T-helper 1 cell treated with Interleukin-12 subunit alpha and Interleukin-12 subunit beta and Interleukin-4 antibody, amounts not matched to agents 30 ng/mL and 1 ng/mL, for 36 hours (primary cell): ENCODE results near the gene CCR5. TPM values are rescaled to one million over a fixed set of nuclear protein-coding genes. Genes with fewer than 3 reads are reported as not detected.
"Not testable (repeated sequence)": the region's sequence is repeated elsewhere in the genome, so short reads cannot be mapped to it uniquely, and the experiment has no call there.

ENCODE experiments used
- intact Hi-C: fragments of 100-400 bp; cut with micrococcal nuclease; formaldehyde crosslinking; loops from one replicate; pipeline ENCODE4 v1.15.1; 2024
- total RNA-seq: library from RNA; stranded (reverse); gene quantifications from 2 replicates; pipeline ENCODE4 v1.2.3, GENCODE V29; 2022

Gene CCR5
- total RNA-seq, result 54.3 and 60.8 TPM in 2 replicates

GRCh38 chr3:46370839-46371518 is at the start of gene CCR5:
TSS of gene CCR5 (plus strand) at chr3:46370946. CDS start at chr3:46372903, 1,957 bp downstream.
- intact Hi-C loops, result loop anchor here (1.0 to 5.0 kb wide), 11 partner anchors 21 to 679 kb away; partner anchors contain the start of genes CCR1, CCR5AS, CCRL2 and FYCO1

GRCh38 chr3:46321461-46322104 is 49.2 kb upstream of the CCR5 start:
- intact Hi-C loops, result no loop called here

GRCh38 chr3:46324036-46324435 is 46.7 kb upstream of the CCR5 start:
- intact Hi-C loops, result no loop called here

DNA sequence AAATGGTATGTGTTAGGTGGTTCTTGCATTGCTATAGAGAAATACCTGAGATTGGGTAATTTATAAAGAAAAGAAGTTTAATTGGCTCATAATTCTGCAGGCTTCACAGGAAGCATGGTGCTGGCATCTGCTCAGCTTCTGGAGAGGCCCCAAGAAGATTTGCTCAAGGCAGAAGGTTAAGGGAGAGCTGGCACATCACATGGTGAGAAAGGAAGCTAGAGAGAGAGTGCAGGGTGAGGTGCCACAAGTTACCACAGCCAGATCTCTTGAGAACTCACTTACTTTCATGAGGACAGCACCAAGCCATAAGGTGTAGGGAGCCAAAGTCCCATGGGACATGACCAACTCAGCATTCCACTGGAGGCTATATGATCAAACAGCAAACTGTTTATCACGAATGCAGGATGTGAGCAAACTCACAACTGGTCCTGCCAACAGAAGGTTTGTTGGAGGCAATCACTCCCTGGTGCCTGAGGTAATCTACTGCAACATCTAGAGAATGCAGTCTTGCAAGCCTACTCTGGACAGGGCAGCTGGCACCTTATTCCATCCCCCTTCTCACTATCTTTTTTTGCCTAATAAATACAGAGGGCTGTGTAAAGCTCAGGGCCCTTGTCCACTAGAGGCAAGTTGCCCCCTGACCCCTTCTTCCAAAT is 45.0 kb upstream of the CCR5 start:
- intact Hi-C loops, result no loop called here

DNA sequence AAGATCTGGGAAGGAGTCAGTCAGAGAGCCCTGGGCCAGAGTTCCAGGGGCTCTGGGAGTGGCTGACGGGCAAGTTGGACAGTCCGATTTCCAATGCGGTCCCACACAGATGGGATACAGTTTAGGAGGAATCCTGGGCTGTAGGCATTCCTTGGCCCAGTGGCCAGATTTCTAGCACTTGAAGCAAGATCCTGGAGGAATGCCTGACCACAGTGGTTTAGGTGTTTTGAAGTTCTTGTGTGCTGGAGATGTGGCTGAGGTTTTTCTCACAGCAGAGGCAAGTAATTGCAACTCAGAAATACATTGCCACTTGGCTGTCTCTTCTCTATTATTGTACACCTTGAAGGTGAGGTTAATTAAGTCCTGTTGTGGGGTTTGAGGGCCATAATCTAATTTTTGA is 40.1 kb upstream of the CCR5 start:
- intact Hi-C loops, result not testable (repeated sequence)

DNA sequence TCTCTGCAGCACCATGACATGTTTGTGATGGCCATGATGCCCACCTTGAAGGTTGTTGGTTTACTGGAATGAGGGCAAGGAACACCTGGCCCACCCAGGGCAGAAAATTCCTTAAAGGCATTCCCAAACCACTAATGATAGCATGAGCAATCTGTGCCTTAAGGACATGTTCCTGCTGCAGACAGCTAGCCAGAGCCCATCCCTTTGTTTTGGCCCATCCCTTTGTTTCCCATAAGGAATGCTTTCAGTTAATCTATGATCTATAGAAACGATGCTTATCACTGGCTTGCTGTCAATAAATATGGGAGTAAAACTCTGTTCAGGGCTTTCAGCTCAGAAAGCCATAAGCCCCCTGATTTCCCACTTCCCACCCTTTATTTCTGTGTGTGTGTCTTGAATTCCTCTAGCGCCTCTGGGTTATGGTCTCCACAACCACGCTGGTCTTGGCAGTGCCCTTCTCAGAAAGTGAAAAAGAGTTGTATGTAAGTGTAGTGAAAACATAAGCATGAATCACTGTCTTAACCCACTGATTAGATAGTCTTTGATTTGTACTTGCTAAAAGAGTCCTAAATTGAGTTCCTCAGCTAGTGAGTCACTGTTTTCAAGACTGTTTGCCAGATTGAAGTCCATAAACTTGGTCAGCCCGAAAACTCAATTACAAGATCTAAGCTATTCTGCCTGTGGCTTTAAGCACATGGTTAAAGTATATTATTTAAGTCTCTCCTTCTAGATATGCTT is 35.8 kb upstream of the CCR5 start:
- intact Hi-C loops, result loop anchor here (1.0 kb wide), 1 partner anchor 14 kb away; no protein-coding TSS in a partner anchor

DNA sequence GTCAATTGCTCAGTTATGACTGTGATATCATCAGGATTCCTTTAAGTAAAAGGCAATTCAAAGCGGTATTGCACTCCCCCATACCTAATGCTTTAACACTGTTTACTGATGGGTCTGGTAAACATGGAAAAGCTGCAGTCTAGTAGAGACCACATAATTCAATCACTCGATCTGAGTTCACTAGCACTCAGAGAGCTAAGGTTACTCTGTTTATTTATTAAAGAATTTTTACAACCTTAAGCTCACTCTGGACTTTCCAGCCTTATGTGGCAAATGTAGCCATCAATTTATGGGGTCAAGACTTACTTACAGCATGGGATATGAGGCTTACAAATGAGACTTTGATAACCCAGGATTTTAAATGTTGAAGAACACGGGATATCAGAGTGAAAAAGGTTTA is 35.2 kb upstream of the CCR5 start:
- intact Hi-C loops, result loop anchor here (1.0 kb wide), 1 partner anchor 14 kb away; no protein-coding TSS in a partner anchor

DNA sequence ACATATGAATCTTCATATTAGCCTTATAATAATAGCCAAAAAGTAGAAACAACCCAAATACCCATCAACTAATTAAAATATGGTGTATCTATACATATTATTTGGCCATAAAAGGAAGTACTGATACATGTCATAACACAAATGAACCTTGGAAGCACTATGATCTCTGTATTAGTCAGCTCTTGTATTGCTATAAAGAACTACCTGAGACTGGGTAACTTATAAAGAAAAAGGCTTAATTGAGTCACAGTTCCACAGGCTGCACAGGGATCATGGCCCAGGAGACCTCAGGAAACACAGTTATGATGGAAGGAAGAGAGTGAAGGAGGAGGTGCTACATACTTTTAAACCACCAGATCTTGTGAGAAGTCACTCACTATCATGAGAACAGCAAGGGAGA is 32.8 kb upstream of the CCR5 start:
- intact Hi-C loops, result no loop called here

DNA sequence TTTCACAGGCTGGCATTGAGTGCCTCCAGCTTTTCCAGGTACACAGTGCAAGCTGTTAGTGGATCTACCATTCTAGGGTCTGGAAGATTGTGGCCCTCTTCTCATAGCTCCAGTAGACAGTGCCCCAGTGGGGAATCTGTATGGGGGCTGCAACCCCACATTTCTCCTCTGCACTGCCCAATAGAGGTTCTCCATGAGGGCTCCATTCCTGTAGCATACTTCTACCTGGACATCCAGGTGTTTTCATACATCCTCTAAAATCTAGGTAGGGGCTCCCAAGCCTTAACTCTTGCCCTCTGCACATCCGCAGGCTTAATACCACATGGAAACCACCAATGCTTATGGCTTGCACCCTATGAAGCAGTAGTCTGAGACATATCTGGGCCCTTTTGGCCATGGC is 31.9 kb upstream of the CCR5 start:
- intact Hi-C loops, result no loop called here

GRCh38 chr3:46344476-46344875 is 26.3 kb upstream of the CCR5 start:
- intact Hi-C loops, result no loop called here

GRCh38 chr3:46348823-46349482 is 21.8 kb upstream of the CCR5 start:
- intact Hi-C loops, result loop anchor here (1.0 to 2.0 kb wide), 4 partner anchors 14 to 72 kb away; no protein-coding TSS in a partner anchor

- intact Hi-C loops, result loop anchor here (1.0 to 2.0 kb wide), 5 partner anchors 14 to 73 kb away; partner anchors contain the start of gene CCR5
Observed at GRCh38 chr3:46349484-46350261, 21.1 kb upstream of the CCR5 start.

GRCh38 chr3:46350262-46350565 is 20.5 kb upstream of the CCR5 start:
- intact Hi-C loops, result loop anchor here (1.0 kb wide), 1 partner anchor 20 kb away; the partner anchor contains the start of gene CCR5

GRCh38 chr3:46351646-46352045 is 19.1 kb upstream of the CCR5 start:
- intact Hi-C loops, result no loop called here

- intact Hi-C loops, result loop anchor here (1.0 kb wide), 1 partner anchor 16 kb away; no protein-coding TSS in a partner anchor
Observed at GRCh38 chr3:46353090-46353489, 17.7 kb upstream of the CCR5 start.

- intact Hi-C loops, result loop anchor here (1.0 kb wide), 1 partner anchor 15 kb away; no protein-coding TSS in a partner anchor
Observed at GRCh38 chr3:46353647-46354410, 16.9 kb upstream of the CCR5 start, which contains the start of gene CCR2. TSS of gene CCR2 (plus strand) at chr3:46354111. CDS start at chr3:46357528, 3,417 bp downstream.

GRCh38 chr3:46354478-46354877 is 16.3 kb upstream of the CCR5 start:
- intact Hi-C loops, result no loop called here

GRCh38 chr3:46354984-46355383 is 15.8 kb upstream of the CCR5 start:
- intact Hi-C loops, result no loop called here

- intact Hi-C loops, result no loop called here
Observed at GRCh38 chr3:46356276-46356675, 14.5 kb upstream of the CCR5 start.
